ENCODE results near the gene CDH16.
"Not testable (repeated sequence)": the region's sequence is repeated elsewhere in the genome, so short reads cannot be mapped to it uniquely, and the experiment has no call there.

The CDH16 gene

GRCh38 chr16:66947302-66948065 lies 28.8 kb upstream of the CDH16 start:
- DNase-seq (ENCODE audit: low read depth): peak; percentile 72

- DNase-seq (ENCODE audit: low read depth): no peak
These were observed 28.3 kb upstream of the CDH16 start for GRCh38 chr16:66946974-66947301.

GRCh38 chr16:66946541-66946940 lies 27.9 kb upstream of the CDH16 start:
- no peak for DNase-seq (ENCODE audit: low read depth)

- no peak for DNase-seq (ENCODE audit: low read depth)
These were observed 27.3 kb upstream of the CDH16 start for GRCh38 chr16:66945939-66946338.

GRCh38 chr16:66944971-66945370 lies 26.3 kb upstream of the CDH16 start:
- DNase-seq (ENCODE audit: low read depth): not testable (repeated sequence)

GRCh38 chr16:66944054-66944441 lies 25.4 kb upstream of the CDH16 start:
- no peak for DNase-seq (ENCODE audit: low read depth)

GRCh38 chr16:66943426-66944053 lies 24.9 kb upstream of the CDH16 start:
- DNase-seq (ENCODE audit: low read depth): no peak

GRCh38 chr16:66942981-66943380 lies 24.3 kb upstream of the CDH16 start:
- DNase-seq (ENCODE audit: low read depth): no peak

GRCh38 chr16:66940236-66940635 lies 21.6 kb upstream of the CDH16 start:
- no peak for DNase-seq (ENCODE audit: low read depth)

- DNase-seq (ENCODE audit: low read depth): no peak
These were observed 20.7 kb upstream of the CDH16 start for GRCh38 chr16:66939366-66939765.

- no peak for DNase-seq (ENCODE audit: low read depth)
These were observed 19.1 kb upstream of the CDH16 start for GRCh38 chr16:66937725-66938337.

GRCh38 chr16:66936889-66937554 lies 18.3 kb upstream of the CDH16 start:
- no peak for DNase-seq (ENCODE audit: low read depth)

GRCh38 chr16:66936462-66936861 lies 17.8 kb upstream of the CDH16 start:
- no peak for DNase-seq (ENCODE audit: low read depth)

- no peak for DNase-seq (ENCODE audit: low read depth)
These were observed 16.8 kb upstream of the CDH16 start, which contains the start of gene CES2 for GRCh38 chr16:66935314-66936011. TSS of gene CES2 (plus strand) at chr16:66935516. CDS start at chr16:66935636, 120 bp downstream.

GRCh38 chr16:66934839-66935313 lies 16.2 kb upstream of the CDH16 start:
- DNase-seq (ENCODE audit: low read depth): not testable (repeated sequence)

GRCh38 chr16:66934138-66934838 lies 15.6 kb upstream of the CDH16 start, which contains the start of gene CIAO2B:
TSS of gene CIAO2B (minus strand) at chr16:66934402. CDS start at chr16:66934364, 38 bp downstream.
- DNase-seq (ENCODE audit: low read depth): peak; percentile 52

GRCh38 chr16:66933776-66934137 lies 15.1 kb upstream of the CDH16 start:
- DNase-seq (ENCODE audit: low read depth): no peak

- no peak for DNase-seq (ENCODE audit: low read depth)
These were observed 13.4 kb upstream of the CDH16 start for GRCh38 chr16:66932076-66932475.

GRCh38 chr16:66931665-66932064 lies 13.0 kb upstream of the CDH16 start:
- DNase-seq (ENCODE audit: low read depth): no peak

GRCh38 chr16:66930189-66930588 lies 11.5 kb upstream of the CDH16 start:
- DNase-seq (ENCODE audit: low read depth): no peak

GRCh38 chr16:66928702-66929388 lies 10.2 kb upstream of the CDH16 start:
- no peak for DNase-seq (ENCODE audit: low read depth)

All from fibroblast of the conjunctiva (primary cell).